GM19463 (cell line): ENCODE results near the gene DEGS2.
A peak's percentile ranks its signal among the peaks of the same experiment; 100 is the strongest.

ENCODE experiments used
- ATAC-seq: cut with Tn5 transposase; IDR thresholded peaks from one replicate; pipeline ENCODE4 v1.9.1; 2021; ENCODE audit warnings: mild to moderate bottlenecking, moderate library complexity; ENCODE audit not compliant: unreplicated experiment

Gene DEGS2

DNA sequence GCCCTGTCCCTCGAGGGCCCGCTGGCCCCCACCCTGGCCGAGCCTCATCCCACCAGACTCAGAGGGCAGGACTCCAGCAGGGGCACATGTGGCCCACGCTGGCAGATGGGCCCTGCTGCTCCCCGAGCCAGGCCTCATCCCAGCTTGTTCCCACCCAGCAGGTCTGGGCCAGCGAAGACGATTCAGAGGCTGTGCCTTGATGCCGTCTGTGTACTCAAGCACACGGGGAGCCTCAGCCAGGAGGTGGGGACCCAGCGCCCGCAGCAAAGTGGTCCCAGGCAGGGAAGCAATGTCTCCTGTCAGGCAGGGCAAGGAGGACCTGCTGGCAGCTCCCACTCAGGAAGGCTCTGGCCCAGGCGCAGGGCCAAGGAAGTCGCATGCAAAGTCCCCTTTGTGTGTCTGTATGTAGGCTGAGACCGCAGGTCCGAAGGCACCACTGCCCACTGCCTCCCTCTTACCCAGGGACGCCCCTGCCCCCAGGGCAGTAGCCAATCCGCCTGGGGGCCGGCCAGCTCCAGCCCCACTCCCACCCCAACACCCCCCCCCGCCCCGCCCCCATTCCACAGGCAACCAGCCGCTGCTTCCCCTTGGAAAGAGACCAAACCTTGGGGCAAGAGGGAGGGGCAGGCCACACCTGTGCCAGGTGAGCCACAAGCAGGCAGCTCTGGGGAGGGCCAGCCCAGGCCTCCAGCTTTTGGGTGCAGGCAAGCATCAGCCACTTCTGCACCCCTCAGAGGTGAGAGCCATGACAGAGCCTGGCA, 9.4 kb downstream of the DEGS2 start:
- ATAC-seq: no peak

GRCh38 chr14:100148837-100149731, 10.4 kb downstream of the DEGS2 start:
- no peak for ATAC-seq

GRCh38 chr14:100147691-100148464, 11.6 kb downstream of the DEGS2 start:
- ATAC-seq: no peak

- peak; percentile 51 for ATAC-seq
These were observed 12.2 kb downstream of the DEGS2 start for GRCh38 chr14:100147181-100147631.

DNA sequence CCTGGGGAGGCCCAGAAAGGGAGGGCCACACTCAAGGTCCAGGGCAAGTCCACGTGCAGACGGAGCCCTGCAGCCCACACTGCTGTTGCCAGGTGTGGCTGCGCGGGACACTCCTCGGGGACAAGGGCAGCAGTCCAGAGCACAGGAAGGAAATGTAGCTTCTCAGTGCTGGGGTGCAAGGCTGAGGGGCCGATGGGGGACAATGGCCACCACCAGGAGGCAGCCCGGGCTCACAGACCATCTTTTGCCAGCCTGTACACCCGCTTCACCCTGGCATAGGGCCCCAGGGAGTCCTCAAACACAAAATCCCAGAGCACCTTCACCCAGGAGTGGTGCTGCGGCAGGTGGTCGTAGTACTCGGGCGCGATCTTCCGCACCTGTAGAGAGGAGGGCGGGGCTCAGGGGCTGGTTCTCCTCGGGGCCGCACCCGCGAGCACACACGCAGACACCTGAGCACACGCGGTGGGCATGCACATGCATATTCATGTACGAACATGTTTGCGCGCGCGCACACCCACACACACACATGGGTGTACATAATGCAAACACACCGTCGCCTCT, 12.8 kb downstream of the DEGS2 start:
- ATAC-seq: no peak

- no peak for ATAC-seq
These were observed 13.6 kb downstream of the DEGS2 start for GRCh38 chr14:100145682-100146464.

GRCh38 chr14:100144996-100145646, 14.3 kb downstream of the DEGS2 start:
- no peak for ATAC-seq

GRCh38 chr14:100144645-100144995, 14.8 kb downstream of the DEGS2 start:
- no peak for ATAC-seq

GRCh38 chr14:100143934-100144333, 15.5 kb downstream of the DEGS2 start:
- no peak for ATAC-seq

GRCh38 chr14:100143523-100143922, 15.9 kb downstream of the DEGS2 start:
- no peak for ATAC-seq

DNA sequence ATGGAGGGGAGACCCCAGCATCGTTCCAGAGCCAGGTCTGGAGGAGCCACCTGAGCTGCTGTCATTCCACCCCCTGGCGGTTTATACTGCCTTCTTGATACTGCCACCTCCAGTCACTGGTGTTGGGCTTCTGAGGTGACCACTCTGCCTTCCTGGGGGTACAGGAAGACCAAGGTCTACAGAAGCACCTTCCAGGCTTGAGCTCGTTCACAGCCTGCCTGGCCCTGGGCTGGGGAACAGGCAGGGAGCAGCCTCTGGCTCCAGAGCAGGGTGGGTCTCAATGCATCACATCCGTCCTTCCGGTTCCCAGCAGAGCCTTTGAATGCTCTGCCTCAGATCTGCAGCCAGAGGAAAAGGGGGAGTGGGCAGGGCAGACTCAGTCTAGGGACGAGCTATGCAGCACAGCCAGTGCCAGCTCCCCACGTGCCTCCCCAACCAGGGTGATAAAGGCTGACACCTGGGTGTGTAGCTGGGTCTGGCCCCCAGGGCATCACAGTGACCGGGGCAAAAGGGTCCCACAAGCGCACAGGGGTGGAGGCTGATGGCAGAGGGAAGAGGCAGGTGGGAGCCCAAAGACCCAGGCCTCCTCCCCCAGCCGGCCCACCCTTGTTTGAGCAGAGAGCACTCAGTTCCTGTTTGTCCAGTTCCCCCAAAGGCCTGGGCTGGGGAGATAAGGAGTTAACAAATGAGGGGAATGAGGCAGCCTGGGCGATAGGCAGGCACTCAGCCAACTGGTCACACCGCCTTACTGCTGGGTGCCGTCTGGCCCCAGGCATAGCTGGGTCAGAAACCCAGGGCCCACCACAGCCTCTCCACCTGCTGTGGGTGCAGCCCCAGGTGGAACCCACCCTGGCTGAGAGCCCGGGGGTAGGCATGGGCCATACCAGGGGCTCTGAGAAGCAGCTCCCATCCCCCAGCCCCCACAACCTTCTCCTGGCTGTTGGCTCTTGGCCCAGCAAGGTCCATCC, 17.1 kb downstream of the DEGS2 start:
- ATAC-seq: no peak

DNA sequence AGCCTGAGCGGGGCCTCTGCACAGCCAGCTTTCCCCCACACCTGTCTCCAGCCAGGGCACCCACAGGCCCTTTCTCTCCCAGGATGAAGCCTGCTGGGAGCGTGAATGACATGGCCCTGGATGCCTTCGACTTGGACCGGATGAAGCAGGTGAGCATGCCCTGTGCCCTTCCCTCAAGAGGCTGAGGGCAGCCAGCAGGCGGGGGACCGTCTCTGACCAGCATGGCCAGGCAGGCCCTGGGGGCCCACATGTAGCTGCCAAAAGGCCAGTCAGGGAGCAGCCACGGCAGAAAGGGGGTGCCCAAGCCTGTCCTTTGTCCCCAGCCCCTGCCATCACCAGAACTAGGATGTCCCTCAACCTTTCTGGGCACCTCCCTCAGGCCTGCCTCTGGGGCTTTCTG, 18.3 kb downstream of the DEGS2 start:
- no peak for ATAC-seq

- no peak for ATAC-seq
These were observed 18.9 kb downstream of the DEGS2 start for GRCh38 chr14:100140452-100141078.

DNA sequence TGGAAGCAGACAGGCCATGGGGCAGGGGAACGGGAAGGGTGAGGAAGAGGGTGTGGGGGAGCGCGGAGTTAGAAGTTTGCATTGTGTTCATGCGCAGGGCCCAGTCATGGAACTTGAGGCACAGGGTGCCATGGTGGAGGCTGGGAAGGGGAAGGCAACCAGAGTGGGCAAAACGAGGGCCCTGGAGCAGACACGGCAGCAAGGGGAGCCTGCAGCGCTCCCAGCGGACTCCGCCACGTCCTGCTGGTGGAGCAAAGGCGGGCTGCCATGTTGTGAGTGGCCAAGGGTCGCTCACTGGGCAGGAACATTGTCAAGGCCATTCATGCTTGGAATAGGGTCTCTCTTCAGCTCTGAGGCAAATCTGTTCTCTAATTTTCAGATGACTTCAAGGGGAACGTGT, 20.5 kb downstream of the DEGS2 start:
- no peak for ATAC-seq

DNA sequence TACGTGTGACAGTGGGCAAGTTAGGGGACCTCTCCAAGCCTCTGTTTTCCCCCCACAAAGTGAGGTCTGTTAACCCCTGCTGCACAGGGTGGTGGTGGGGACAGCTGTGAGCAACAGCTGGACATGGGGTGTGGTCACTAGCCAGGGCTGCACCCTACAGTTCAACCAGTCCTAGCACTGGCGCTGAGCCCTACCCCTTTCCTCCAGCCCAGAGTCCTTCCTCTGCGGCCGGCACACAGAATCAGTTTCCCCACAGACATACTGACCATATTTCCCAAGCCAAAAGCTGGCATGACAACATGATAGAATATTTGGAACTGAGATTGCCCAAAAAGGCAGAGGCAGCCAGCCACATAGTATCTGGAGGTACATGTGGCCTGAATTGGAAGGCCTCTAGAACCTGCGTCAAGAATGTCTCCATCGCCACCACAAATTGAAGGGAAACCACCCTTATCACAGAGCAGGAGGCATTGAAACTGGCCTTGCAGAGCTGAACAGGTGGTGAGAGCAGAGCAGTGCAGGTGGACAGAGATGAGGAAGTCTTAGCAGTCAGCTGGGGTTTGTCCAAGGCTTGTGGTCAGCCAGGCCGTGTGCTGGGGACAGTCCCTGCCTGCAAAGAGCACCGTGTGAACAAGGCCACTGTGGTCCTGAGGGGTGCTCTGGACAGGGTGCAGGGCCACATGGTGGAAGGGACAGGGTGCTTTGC, 21.2 kb downstream of the DEGS2 start:
- no peak for ATAC-seq

DNA sequence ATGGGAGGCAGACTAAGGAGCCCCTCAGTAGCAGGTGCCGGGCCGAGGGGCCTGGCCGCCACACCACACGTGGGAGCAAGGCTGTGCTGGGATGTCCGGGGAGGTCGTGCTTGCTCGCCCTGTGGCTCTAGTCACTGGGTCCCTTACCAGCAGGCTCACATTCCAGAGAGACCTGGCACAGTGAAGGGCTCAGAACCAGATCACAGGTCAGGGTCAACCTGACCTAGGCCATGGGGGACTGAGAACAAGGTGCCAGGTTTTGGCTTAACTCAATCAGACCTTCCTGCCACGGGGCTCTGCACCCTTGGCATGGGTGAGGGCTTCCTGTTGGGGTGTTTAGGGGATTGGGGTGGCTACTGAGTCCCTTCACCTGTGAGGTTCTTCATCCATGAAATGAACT, 22.3 kb downstream of the DEGS2 start:
- ATAC-seq: no peak

DNA sequence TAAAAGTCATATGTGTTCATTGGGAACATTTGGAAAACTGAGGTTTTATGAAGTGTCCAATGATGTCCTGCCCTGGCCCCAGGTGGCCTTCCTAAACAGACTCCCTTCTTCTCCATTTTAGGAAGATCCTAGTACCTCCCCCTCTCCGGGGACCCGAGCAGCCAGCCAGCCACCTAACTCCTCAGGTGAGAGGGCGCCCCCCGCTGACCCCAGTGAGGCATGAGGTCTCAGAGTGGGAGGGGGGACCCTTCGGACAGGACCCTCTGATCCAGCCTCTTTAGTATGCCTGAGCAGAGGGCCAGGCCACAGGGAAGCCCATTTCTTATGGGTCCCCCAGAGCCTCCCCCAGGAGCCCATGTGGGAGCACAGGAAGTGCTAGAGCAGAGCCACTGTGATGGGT, 23.7 kb downstream of the DEGS2 start:
- no peak for ATAC-seq

GRCh38 chr14:100135073-100135472, 24.4 kb downstream of the DEGS2 start:
- no peak for ATAC-seq
